CD14-positive monocyte (primary cell): Measurements from ENCODE around the gene SLC27A4. TPM values are rescaled to one million over a fixed set of nuclear protein-coding genes. Genes with fewer than 3 reads are reported as not detected.

Experiments used
- DNase-seq, 3 donors: peaks; one replicate each; pipeline ENCODE4 v3.0.0-alpha.2; 2011 to 2022
- H2AFZ ChIP-seq: 2 replicates; pipeline ENCODE4 v1.6.0; 2012; ENCODE audit warnings: mild to moderate bottlenecking, low read depth, low read length, inconsistent platforms; ENCODE audit not compliant: insufficient read depth, poor library complexity, severe bottlenecking
- H3K27ac ChIP-seq, 2 donors: 1 replicate in 1 of 2; 2 replicates in 1 of 2; pipeline ENCODE4 v1.5.1; 2012 to 2013; ENCODE audit warnings: low read length in 2 of 2, control low read depth in 1 of 2, inconsistent platforms in 1 of 2, low read depth in 1 of 2, mild to moderate bottlenecking in 1 of 2
- H3K27me3 ChIP-seq, 2 donors: one replicate each; pipeline versions ENCODE4 v1.6.0 to v1.6.1; 2011 to 2013; ENCODE audit warnings: low read length in 2 of 2; ENCODE audit not compliant: control insufficient read depth in 2 of 2, insufficient read depth in 2 of 2
- H3K36me3 ChIP-seq, 2 donors: replicated peaks in 1 of 2; 1 replicate in 1 of 2; 2 replicates in 1 of 2; pipeline versions ENCODE4 v1.5.1 to v1.6.1; 2012 to 2013; ENCODE audit warnings: low read length in 2 of 2, control low read depth in 1 of 2, inconsistent platforms in 1 of 2, mild to moderate bottlenecking in 1 of 2; ENCODE audit not compliant: insufficient read depth in 2 of 2, control insufficient read depth in 1 of 2
- H3K4me1 ChIP-seq, 2 donors: 1 replicate in 1 of 2; 2 replicates in 1 of 2; pipeline versions ENCODE4 v1.5.1 to v1.6.1; 2012 to 2013; ENCODE audit warnings: low read length in 2 of 2, control low read depth in 1 of 2, inconsistent platforms in 1 of 2, mild to moderate bottlenecking in 1 of 2, moderate library complexity in 1 of 2; ENCODE audit not compliant: insufficient read depth in 2 of 2, control insufficient read depth in 1 of 2
- H3K4me2 ChIP-seq: replicated peaks from 2 replicates; pipeline ENCODE3; 2012; ENCODE audit warnings: low read length, moderate library complexity, mild to moderate bottlenecking; ENCODE audit not compliant: poor library complexity, severe bottlenecking; ENCODE audit errors: extremely low read depth
- H3K4me3 ChIP-seq, 3 experiments: fragments of 200-600 bp in 1 of 3; sonication (generic) in 1 of 3; replicated peaks in 1 of 3; 1 replicate in 2 of 3; 2 replicates in 1 of 3; pipeline ENCODE4 v1.5.1; 2011 to 2013; ENCODE audit warnings: low read length in 3 of 3, mild to moderate bottlenecking in 3 of 3, control low read depth in 2 of 3, low read depth in 2 of 3, inconsistent platforms in 1 of 3, moderate library complexity in 1 of 3
- H3K79me2 ChIP-seq: 2 replicates; pipeline ENCODE4 v1.6.0; 2012; ENCODE audit warnings: mild to moderate bottlenecking, control low read depth, inconsistent platforms, low read length, moderate library complexity; ENCODE audit not compliant: insufficient read depth
- H3K9ac ChIP-seq: 2 replicates; pipeline ENCODE4 v1.6.0; 2017; ENCODE audit warnings: low read length, mild to moderate bottlenecking; ENCODE audit not compliant: insufficient read depth, poor library complexity, severe bottlenecking
- H3K9me3 ChIP-seq, 2 donors: replicated peaks in 1 of 2; 1 replicate in 1 of 2; 2 replicates in 1 of 2; pipeline versions ENCODE4 v1.5.1 to v1.6.1; 2012 to 2013; ENCODE audit warnings: low read length in 2 of 2, control low read depth in 1 of 2; ENCODE audit not compliant: control insufficient read depth in 1 of 2, insufficient read depth in 1 of 2
- H4K20me1 ChIP-seq: 2 replicates; pipeline ENCODE4 v1.6.0; 2012; ENCODE audit warnings: mild to moderate bottlenecking, low read length, control low read depth, moderate library complexity; ENCODE audit not compliant: insufficient read depth
- H3K27ac Mint-ChIP-seq, 7 donors: one replicate each; pipeline ENCODE4 v1.8.0; 2020; ENCODE audit warnings: mild to moderate bottlenecking in 7 of 7, mixed read lengths in 7 of 7, moderate library complexity in 6 of 7, inconsistent platforms in 2 of 7
- H3K27me3 Mint-ChIP-seq, 3 donors: one replicate each; pipeline ENCODE4 v1.8.0; 2021 to 2022; ENCODE audit warnings: low read depth in 3 of 3, mild to moderate bottlenecking in 3 of 3, mixed read lengths in 3 of 3, moderate library complexity in 3 of 3, inconsistent platforms in 1 of 3
- H3K36me3 Mint-ChIP-seq, 2 donors: one replicate each; pipeline ENCODE4 v1.8.0; 2020; ENCODE audit warnings: mixed read lengths in 2 of 2, inconsistent platforms in 1 of 2, mild to moderate bottlenecking in 1 of 2
- H3K4me1 Mint-ChIP-seq: one replicate; pipeline ENCODE4 v1.8.0; 2020; ENCODE audit warnings: mild to moderate bottlenecking, mixed read lengths
- H3K4me3 Mint-ChIP-seq, 2 donors: one replicate each; pipeline ENCODE4 v1.8.0; 2020; ENCODE audit warnings: mild to moderate bottlenecking in 2 of 2, mixed read lengths in 2 of 2, moderate library complexity in 1 of 2
- H3K9me3 Mint-ChIP-seq, 7 donors: one replicate each; pipeline ENCODE4 v1.8.0; 2020 to 2022; ENCODE audit warnings: mixed read lengths in 7 of 7, mild to moderate bottlenecking in 6 of 7, moderate library complexity in 6 of 7, inconsistent platforms in 2 of 7
- WGBS: methylation state at CpG from one replicate; pipeline ENCODE4 v1.1.5; 2013; ENCODE audit warnings: missing lambda C conversion rate; ENCODE audit not compliant: insufficient coverage; 5-methylcytosine and 5-hydroxymethylcytosine counted together
- intact Hi-C, 2 donors: fragments of 100-400 bp; cut with micrococcal nuclease; formaldehyde crosslinking; loops; one replicate each; pipeline versions ENCODE4 v1.15.0 to v1.15.1; 2023
- polyA plus RNA-seq, 3 donors: library from polyadenylated mRNA; depleted of rRNA in 1 of 3; unstranded in 2 of 3; stranded (reverse) in 1 of 3; fragments of 300-500 nt in 2 of 3; fragments of >200 nt in 1 of 3; fragmentation: Illumina TruSeq in 2 of 3; gene quantifications; 1 replicate in 2 of 3; 2 replicates in 1 of 3; pipeline ENCODE4 v1.2.3, GENCODE V29; 2012 to 2021
- TF ChIP-seq, protein P1 (sequence below): fragments of 200-600 bp; IDR thresholded peaks from one replicate; pipeline ENCODE4 v1.8.0; 2022; ENCODE audit warnings: antibody characterized with exemption, mild to moderate bottlenecking

The SLC27A4 gene
- polyA plus RNA-seq, 3 donors, result 6.8 to 8.9 (median 6.8) TPM

DNA sequence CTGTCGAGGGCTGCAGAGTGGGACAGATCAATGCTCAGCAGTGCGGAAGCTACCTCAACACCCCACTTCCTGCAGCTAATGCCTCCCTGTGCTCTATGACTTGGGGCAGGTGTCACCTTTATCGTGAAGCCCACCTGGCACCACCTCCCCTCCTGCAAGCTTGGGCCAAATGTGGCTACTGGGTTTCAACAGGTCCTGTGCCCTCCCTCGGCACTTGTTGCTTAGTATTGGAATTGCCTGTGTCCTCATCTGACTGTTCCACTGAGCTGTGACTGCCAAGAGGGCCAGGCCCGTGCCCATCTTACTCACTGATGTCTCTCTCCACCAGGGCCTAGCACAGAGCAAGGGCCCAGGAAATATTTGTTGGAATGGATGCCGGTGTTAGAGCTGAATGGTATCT lies 9.4 kb downstream of the SLC27A4 start:
- no peaks in the 10 kb centered on the region for H3K9me3 Mint-ChIP-seq

DNA sequence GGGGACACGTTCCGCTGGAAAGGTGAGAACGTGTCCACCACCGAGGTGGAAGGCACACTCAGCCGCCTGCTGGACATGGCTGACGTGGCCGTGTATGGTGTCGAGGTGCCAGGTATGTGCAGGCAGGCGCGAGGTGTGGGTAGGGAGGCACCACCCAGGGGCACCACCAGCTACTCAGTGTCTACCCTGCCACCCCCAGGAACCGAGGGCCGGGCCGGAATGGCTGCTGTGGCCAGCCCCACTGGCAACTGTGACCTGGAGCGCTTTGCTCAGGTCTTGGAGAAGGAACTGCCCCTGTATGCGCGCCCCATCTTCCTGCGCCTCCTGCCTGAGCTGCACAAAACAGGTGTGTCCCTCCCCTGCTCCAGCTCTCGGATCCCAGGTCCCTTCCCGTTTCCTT lies 15.1 kb downstream of the SLC27A4 start:
- no peak overlapping the region for H3K27ac ChIP-seq
- no peak overlapping the region for H3K27ac Mint-ChIP-seq
- peaks cover 20 to 42% of the 10 kb centered on the region in 2 donors for H3K36me3 ChIP-seq
- DNase-seq, result no peak
- no peaks in the 10 kb centered on the region for H3K79me2 ChIP-seq
- no peaks in the 10 kb centered on the region for H3K9me3 Mint-ChIP-seq
- no peak overlapping the region for H3K4me3 Mint-ChIP-seq
- H3K4me2 ChIP-seq, result no peak overlapping the region
- no peaks in the 10 kb centered on the region for H3K4me1 Mint-ChIP-seq
- H3K9me3 ChIP-seq, result no peaks in the 10 kb centered on the region
- no peaks in the 10 kb centered on the region for H3K27me3 Mint-ChIP-seq
- WGBS, result 98% methylated on average over 15 of the region's 19 CpGs
- H4K20me1 ChIP-seq, result no peaks in the 10 kb centered on the region
- no peaks in the 10 kb centered on the region for H3K4me1 ChIP-seq
- intact Hi-C loops, result no loop called here
- TF ChIP-seq, protein P1, sequence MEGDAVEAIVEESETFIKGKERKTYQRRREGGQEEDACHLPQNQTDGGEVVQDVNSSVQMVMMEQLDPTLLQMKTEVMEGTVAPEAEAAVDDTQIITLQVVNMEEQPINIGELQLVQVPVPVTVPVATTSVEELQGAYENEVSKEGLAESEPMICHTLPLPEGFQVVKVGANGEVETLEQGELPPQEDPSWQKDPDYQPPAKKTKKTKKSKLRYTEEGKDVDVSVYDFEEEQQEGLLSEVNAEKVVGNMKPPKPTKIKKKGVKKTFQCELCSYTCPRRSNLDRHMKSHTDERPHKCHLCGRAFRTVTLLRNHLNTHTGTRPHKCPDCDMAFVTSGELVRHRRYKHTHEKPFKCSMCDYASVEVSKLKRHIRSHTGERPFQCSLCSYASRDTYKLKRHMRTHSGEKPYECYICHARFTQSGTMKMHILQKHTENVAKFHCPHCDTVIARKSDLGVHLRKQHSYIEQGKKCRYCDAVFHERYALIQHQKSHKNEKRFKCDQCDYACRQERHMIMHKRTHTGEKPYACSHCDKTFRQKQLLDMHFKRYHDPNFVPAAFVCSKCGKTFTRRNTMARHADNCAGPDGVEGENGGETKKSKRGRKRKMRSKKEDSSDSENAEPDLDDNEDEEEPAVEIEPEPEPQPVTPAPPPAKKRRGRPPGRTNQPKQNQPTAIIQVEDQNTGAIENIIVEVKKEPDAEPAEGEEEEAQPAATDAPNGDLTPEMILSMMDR, result no peak
- no peak overlapping the region for H3K4me3 ChIP-seq
- H3K36me3 Mint-ChIP-seq, result peaks cover 33 to 52% of the 10 kb centered on the region in 2 donors
- H3K27me3 ChIP-seq, result no peaks in the 10 kb centered on the region
- no peak overlapping the region for H3K9ac ChIP-seq
- H2AFZ ChIP-seq, result no peak overlapping the region

More for the DNA sequence above, 9.4 kb downstream of the SLC27A4 start:
- H3K27me3 Mint-ChIP-seq, result no peaks in the 10 kb centered on the region
- H3K27ac Mint-ChIP-seq, result no peak overlapping the region
- no peak for DNase-seq
- Histone ChIP-seq H3K9ac (no peak overlapping the region), H3K9me3 (no peaks in the 10 kb centered on the region), H3K4me2 (no peak overlapping the region), H3K4me1 (no peaks in the 10 kb centered on the region), H3K27me3 (no peaks in the 10 kb centered on the region), H3K79me2 (no peaks in the 10 kb centered on the region), H4K20me1 (no peaks in the 10 kb centered on the region), H3K27ac (no peak overlapping the region), H3K36me3 (peaks cover 51 to 71% of the 10 kb centered on the region in 2 donors), H3K4me3 (no peak overlapping the region), H2AFZ (no peak overlapping the region)
- H3K4me3 Mint-ChIP-seq, result no peak overlapping the region
- H3K36me3 Mint-ChIP-seq, result peaks cover 60 to 87% of the 10 kb centered on the region in 2 donors
- TF ChIP-seq, protein P1, result no peak
- no peaks in the 10 kb centered on the region for H3K4me1 Mint-ChIP-seq
- 93% methylated on average over 4 of the region's 6 CpGs for WGBS
- intact Hi-C loops, result no loop called here
